PC-3 (cell line): ENCODE data around the gene ADAM23.

ENCODE experiments used
- CTCF ChIP-seq: fragments of 300-600 bp; sonication (generic); conservative IDR thresholded peaks from 2 replicates; pipeline ENCODE4 v1.5.1; 2017; ENCODE audit warnings: antibody characterized with exemption, low read depth, mild to moderate bottlenecking, low read length
- EZH2 ChIP-seq: fragments of 300-600 bp; sonication (generic); IDR thresholded peaks from one replicate; pipeline ENCODE4 v1.6.1; 2017; ENCODE audit warnings: antibody characterized with exemption, mild to moderate bottlenecking, low read length; ENCODE audit not compliant: unreplicated experiment

GRCh38 chr2:206526416-206526815 is 83.1 kb downstream of the ADAM23 start:
- TF ChIP-seq CTCF (no peak), EZH2 (no peak)
